ENCODE data around the gene MAP1B.
"Not testable (repeated sequence)": the region's sequence is repeated elsewhere in the genome, so short reads cannot be mapped to it uniquely, and the experiment has no call there.

MAP1B gene

DNA sequence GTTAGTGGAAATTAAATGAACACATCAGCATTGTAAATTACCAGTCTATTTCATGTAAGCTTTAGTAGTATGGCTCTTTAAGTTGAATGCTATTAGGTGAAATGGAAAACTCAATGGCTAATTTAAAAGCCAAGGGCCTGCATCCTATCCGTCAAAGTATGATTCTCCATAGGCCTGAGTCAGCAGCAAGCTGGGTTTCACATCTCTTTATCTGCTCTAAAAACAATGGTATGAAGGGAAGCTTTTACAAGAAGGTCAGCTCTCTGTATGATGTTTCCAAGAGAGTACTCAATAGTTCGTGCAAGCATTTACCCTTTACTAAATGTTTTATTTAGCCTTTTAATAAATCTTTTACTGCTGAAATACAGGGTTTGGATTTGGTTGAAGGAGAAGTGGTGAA lies 62.8 kb downstream of the MAP1B start:
- no peak for DNase-seq (ENCODE audit: extremely low read depth, low read depth)
- TF ChIP-seq, protein P1, sequence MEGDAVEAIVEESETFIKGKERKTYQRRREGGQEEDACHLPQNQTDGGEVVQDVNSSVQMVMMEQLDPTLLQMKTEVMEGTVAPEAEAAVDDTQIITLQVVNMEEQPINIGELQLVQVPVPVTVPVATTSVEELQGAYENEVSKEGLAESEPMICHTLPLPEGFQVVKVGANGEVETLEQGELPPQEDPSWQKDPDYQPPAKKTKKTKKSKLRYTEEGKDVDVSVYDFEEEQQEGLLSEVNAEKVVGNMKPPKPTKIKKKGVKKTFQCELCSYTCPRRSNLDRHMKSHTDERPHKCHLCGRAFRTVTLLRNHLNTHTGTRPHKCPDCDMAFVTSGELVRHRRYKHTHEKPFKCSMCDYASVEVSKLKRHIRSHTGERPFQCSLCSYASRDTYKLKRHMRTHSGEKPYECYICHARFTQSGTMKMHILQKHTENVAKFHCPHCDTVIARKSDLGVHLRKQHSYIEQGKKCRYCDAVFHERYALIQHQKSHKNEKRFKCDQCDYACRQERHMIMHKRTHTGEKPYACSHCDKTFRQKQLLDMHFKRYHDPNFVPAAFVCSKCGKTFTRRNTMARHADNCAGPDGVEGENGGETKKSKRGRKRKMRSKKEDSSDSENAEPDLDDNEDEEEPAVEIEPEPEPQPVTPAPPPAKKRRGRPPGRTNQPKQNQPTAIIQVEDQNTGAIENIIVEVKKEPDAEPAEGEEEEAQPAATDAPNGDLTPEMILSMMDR (IDR thresholded peaks at IDR 0.05; ENCODE audit: low read depth, low read length, missing control alignments), result no peak
- no peak overlapping the region for H3K4me3 ChIP-seq (replicated peaks; ENCODE audit: low read depth, low read length)

DNA sequence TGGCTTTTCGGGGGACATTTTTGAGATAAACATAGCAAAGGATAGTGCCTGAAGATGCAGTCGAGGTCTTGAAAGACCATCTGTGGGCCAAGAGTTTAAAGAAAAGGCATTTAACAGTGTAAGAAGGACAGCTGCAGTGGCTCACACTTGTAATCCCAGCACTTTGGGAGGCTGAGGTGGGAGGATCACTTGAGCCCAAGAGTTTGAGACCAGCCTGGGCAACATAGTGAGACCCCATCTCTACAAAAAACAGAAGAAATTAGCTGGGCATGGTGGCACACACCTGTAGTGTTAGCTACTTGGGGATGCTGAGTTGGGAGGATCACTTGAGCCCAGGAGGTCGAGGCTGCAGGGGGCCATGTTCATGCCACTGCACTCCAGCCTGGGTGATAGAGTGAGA lies 63.9 kb downstream of the MAP1B start:
- not testable (repeated sequence) for DNase-seq (ENCODE audit: extremely low read depth, low read depth); H3K4me3 ChIP-seq (replicated peaks; ENCODE audit: low read depth, low read length)

DNA sequence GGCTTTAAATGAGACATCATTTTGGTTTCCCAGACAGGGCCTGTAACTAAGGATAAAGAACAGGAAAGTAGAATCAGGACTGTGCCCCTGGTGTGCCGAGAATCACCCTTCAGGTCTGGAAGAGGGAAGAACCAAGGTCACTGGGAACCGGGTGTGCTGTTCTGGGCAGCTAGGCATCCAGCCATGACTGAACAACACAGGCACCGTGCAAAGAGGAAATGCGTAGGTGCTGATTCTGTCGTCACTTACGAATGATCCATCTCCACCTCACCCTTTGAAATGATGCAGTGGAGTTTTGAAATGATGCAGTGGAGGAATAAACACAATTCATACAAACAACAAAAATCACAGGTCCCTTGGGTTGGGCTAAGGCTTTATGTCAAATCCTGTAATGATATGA lies 64.4 kb downstream of the MAP1B start:
- H3K4me3 ChIP-seq (replicated peaks; ENCODE audit: low read depth, low read length), result no peak overlapping the region
- TF ChIP-seq, protein P1 (IDR thresholded peaks at IDR 0.05; ENCODE audit: low read depth, low read length, missing control alignments), result no peak
- DNase-seq (ENCODE audit: extremely low read depth, low read depth), result no peak

DNA sequence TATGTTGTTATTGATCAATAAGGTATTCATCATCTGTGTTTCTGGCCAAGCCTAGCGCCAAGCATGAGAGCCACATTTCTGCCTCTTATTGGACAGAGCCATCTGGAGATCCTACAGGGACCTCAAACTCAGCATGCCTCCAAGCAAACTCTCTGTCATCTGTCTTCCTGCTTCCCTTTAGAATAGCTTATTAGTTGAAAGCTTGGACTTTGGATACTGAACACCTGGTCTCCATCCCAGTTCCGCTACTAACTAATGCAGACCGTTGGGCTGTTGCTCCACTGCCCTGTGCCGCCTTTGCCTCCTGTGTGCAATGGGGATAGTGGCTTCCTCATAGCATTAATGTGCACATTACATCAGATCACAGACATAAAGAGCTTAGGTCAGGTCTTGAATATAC lies 65.5 kb downstream of the MAP1B start:
- TF ChIP-seq, protein P1 (IDR thresholded peaks at IDR 0.05; ENCODE audit: low read depth, low read length, missing control alignments), result no peak
- no peak overlapping the region for H3K4me3 ChIP-seq (replicated peaks; ENCODE audit: low read depth, low read length)
- DNase-seq (ENCODE audit: extremely low read depth, low read depth), result no peak

DNA sequence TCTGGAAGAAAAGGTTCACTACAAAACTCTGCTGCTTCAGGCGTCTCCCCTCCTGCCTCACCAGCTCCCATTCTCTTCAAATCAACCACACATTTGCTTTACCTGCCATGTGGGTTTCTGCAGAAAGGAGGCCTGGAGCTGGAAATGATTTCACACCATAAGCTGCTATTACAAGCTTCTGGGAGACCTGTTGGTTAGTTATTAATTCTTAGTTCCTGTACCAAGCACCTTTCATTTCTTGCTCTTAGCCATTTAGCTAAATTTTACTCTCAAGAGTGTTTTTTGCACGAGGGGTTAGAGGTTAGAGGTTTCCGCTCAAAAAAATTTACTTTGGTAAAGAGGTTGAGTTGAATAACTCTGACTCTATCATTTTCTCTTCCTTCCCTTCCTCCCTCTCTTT lies 70.3 kb downstream of the MAP1B start:
- H3K4me3 ChIP-seq (replicated peaks; ENCODE audit: low read depth, low read length), result no peak overlapping the region
- TF ChIP-seq, protein P1 (IDR thresholded peaks at IDR 0.05; ENCODE audit: low read depth, low read length, missing control alignments), result no peak
- no peak for DNase-seq (ENCODE audit: extremely low read depth, low read depth)

DNA sequence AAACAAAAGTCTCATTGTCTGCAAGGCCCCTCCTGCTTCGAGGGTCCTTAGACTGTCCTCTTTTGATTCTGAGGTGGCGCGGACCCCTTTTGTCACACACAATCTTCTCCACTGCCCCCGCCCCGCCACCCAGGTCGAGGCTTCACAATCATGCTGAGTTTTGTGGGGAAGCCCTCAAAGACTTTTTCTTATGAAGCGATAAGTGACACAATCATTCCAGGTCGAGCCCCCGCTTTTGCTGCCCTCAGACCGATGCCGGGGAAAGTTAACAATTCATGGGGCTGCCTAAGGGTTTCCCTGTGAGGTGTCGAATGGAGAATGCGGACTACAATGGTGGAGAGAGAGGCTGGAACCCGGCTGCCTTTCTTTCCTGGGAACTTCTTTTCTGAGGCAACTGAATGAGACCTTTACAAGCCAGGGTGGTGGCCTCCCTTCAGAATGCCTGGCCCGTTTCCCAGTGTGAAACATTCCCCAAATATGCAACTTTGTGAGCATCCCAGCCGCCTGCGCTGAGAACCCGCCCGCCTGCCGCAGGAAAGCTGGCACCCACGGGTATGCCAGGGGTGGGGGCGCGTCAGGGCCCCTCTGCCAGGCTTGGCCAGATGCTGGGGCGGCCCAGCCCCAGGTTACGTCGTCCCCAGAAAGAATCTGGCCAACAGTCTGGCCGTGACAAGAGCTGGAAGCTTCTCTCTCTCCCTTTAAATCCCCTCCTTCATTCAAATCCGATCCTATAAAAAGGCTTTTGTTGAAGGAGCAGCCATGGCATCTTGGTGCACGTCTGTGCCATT lies 71.9 kb downstream of the MAP1B start:
- TF ChIP-seq, protein P1 (IDR thresholded peaks at IDR 0.05; ENCODE audit: low read depth, low read length, missing control alignments), result no peak
- H3K4me3 ChIP-seq (replicated peaks; ENCODE audit: low read depth, low read length), result no peak overlapping the region
- no peak for DNase-seq (ENCODE audit: extremely low read depth, low read depth)

DNA sequence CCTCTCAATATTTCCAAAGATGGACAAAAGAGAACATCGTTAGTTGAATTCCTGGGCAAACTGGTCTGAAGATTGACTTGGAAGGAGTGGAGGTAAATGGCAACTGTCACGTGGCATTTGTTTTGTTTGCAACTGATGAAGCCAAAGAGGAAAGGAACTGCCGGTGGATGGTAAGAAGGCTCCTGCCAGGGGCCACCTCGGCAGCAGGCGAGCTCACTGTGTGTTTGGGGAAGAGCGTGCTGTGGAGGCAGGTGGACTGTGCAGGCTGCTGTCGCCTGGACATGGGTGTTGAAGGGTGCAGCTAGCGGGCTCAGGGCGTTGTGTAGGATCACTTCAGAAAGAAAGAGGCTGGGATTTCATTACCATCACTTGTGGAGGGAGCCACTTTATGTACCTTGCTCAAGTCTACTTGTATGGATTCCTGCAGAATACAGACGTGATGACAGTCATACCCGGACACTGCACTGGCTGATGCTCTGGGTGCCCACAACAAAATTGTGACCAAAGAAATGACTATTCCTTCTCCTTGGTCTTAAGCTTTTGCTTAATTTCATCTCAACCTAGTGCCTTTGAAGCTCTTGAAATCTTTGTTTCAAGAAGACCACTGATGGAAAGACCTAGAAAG lies 72.7 kb downstream of the MAP1B start:
- no peak for DNase-seq (ENCODE audit: extremely low read depth, low read depth)
- TF ChIP-seq, protein P1 (IDR thresholded peaks at IDR 0.05; ENCODE audit: low read depth, low read length, missing control alignments), result no peak
- H3K4me3 ChIP-seq (replicated peaks; ENCODE audit: low read depth, low read length), result no peak overlapping the region
